Astrocyte (in vitro differentiated cells and primary cell): Measurements from ENCODE around the gene SRSF2.
"Not testable (repeated sequence)": the region's sequence is repeated elsewhere in the genome, so short reads cannot be mapped to it uniquely, and the experiment has no call there.

ENCODE experiments used
- CTCF ChIP-seq: IDR thresholded peaks from 2 replicates; pipeline ENCODE4 v1.5.1; 2011; ENCODE audit warnings: low read depth, mild to moderate bottlenecking, inconsistent platforms, low read length, moderate library complexity; ENCODE audit not compliant: insufficient read depth
- EZH2 ChIP-seq: IDR thresholded peaks from 2 replicates; pipeline ENCODE4 v1.6.1; 2012; ENCODE audit warnings: mild to moderate bottlenecking, low read length, inconsistent platforms; ENCODE audit not compliant: insufficient read depth

- TF ChIP-seq EZH2, CTCF: not testable (repeated sequence)
These were observed 38.6 kb downstream of the SRSF2 start for GRCh38 chr17:76698466-76698977.
